ENCODE results near the gene AVP.

The AVP gene

GRCh38 chr20:3130051-3130600 lies 45.6 kb upstream of the AVP start:
- Histone ChIP-seq H3K4me2 (ENCODE audit: low read length) (no peak overlapping the region), H3K36me3 (ENCODE audit: control insufficient read depth, low read length) (no peaks in the 10 kb centered on the region), H3K4me3 (ENCODE audit: low read length) (no peak overlapping the region), H3K79me2 (ENCODE audit: control insufficient read depth, low read length) (0 out of 2 replicates have a peak, but pooled peaks cover 2% of the 10 kb centered on the region), H3K4me1 (ENCODE audit: control insufficient read depth, low read length) (no peaks in the 10 kb centered on the region), H4K20me1 (ENCODE audit: control insufficient read depth, insufficient read depth, low read depth, low read length) (no peaks in the 10 kb centered on the region), H3K27ac (ENCODE audit: low read depth, low read length) (no peak overlapping the region), H3F3A (ENCODE audit: control insufficient read depth, insufficient read depth) (no peaks in the 10 kb centered on the region), H3K9me3 (ENCODE audit: control insufficient read depth, insufficient read depth, low read length) (no peaks in the 10 kb centered on the region), H3K9me2 (replicated peaks; ENCODE audit: control insufficient read depth, low read length) (no peaks in the 10 kb centered on the region), H3K27me3 (ENCODE audit: control insufficient read depth, low read length) (no peaks in the 10 kb centered on the region)
- TF ChIP-seq CTCF (IDR thresholded peaks at IDR 0.05; ENCODE audit: low read depth, low read length, poor library complexity, severe bottlenecking) (no peak), EZH2phosphoT487 (IDR thresholded peaks at IDR 0.05; ENCODE audit: borderline replicate concordance, low read length) (no peak)

- Histone ChIP-seq H3K79me2 (ENCODE audit: control insufficient read depth, low read length) (0 out of 2 replicates have a peak, but pooled peaks cover 2% of the 10 kb centered on the region), H3K9me2 (replicated peaks; ENCODE audit: control insufficient read depth, low read length) (no peaks in the 10 kb centered on the region), H3K36me3 (ENCODE audit: control insufficient read depth, low read length) (no peaks in the 10 kb centered on the region), H3K27me3 (ENCODE audit: control insufficient read depth, low read length) (no peaks in the 10 kb centered on the region), H3K9me3 (ENCODE audit: control insufficient read depth, insufficient read depth, low read length) (no peaks in the 10 kb centered on the region), H4K20me1 (ENCODE audit: control insufficient read depth, insufficient read depth, low read depth, low read length) (no peaks in the 10 kb centered on the region), H3K4me1 (ENCODE audit: control insufficient read depth, low read length) (no peaks in the 10 kb centered on the region), H3K27ac (ENCODE audit: low read depth, low read length) (no peak overlapping the region), H3F3A (ENCODE audit: control insufficient read depth, insufficient read depth) (no peaks in the 10 kb centered on the region), H3K4me2 (ENCODE audit: low read length) (no peak overlapping the region), H3K4me3 (ENCODE audit: low read length) (no peak overlapping the region)
- no peak for TF ChIP-seq EZH2phosphoT487 (IDR thresholded peaks at IDR 0.05; ENCODE audit: borderline replicate concordance, low read length)
- TF ChIP-seq CTCF (IDR thresholded peaks at IDR 0.05; ENCODE audit: low read depth, low read length, poor library complexity, severe bottlenecking): no peak
Measured at GRCh38 chr20:3129094-3129493, 44.6 kb upstream of the AVP start.

- Histone ChIP-seq H3K4me1 (ENCODE audit: control insufficient read depth, low read length) (no peaks in the 10 kb centered on the region), H3K9me2 (replicated peaks; ENCODE audit: control insufficient read depth, low read length) (no peaks in the 10 kb centered on the region), H3K27me3 (ENCODE audit: control insufficient read depth, low read length) (no peaks in the 10 kb centered on the region), H3K9me3 (ENCODE audit: control insufficient read depth, insufficient read depth, low read length) (no peaks in the 10 kb centered on the region), H3K4me2 (ENCODE audit: low read length) (no peak overlapping the region), H3F3A (ENCODE audit: control insufficient read depth, insufficient read depth) (no peaks in the 10 kb centered on the region), H3K27ac (ENCODE audit: low read depth, low read length) (no peak overlapping the region), H3K4me3 (ENCODE audit: low read length) (no peak overlapping the region), H3K36me3 (ENCODE audit: control insufficient read depth, low read length) (no peaks in the 10 kb centered on the region), H3K79me2 (ENCODE audit: control insufficient read depth, low read length) (0 out of 2 replicates have a peak, but pooled peaks cover 2% of the 10 kb centered on the region), H4K20me1 (ENCODE audit: control insufficient read depth, insufficient read depth, low read depth, low read length) (no peaks in the 10 kb centered on the region)
- no peak for TF ChIP-seq EZH2phosphoT487 (IDR thresholded peaks at IDR 0.05; ENCODE audit: borderline replicate concordance, low read length)
- no peak for TF ChIP-seq CTCF (IDR thresholded peaks at IDR 0.05; ENCODE audit: low read depth, low read length, poor library complexity, severe bottlenecking)
Measured at GRCh38 chr20:3128275-3128984, 43.9 kb upstream of the AVP start.

Data from DOHH2 (cell line).